Activated gamma-delta T cell (primary cell): ENCODE results near the gene ZNF454.

Experiments used
- DNase-seq: peaks from one replicate; lab custom pipeline; 2025; lab: John Stamatoyannopoulos, UW

ZNF454 gene

GRCh38 chr5:178993236-178993765 is 52.3 kb downstream of the ZNF454 start:
- DNase-seq, result no peak

- no peak for DNase-seq
Observed at GRCh38 chr5:178993955-178994579, 53.1 kb downstream of the ZNF454 start.

GRCh38 chr5:178994580-178995340 is 53.8 kb downstream of the ZNF454 start, which contains the start of gene GRM6:
GRM6 (minus strand) TSS chr5:178995320; CDS start chr5:178994944, 376 bp downstream.
- no peak for DNase-seq

GRCh38 chr5:178995341-178995690 is 54.3 kb downstream of the ZNF454 start:
- no peak for DNase-seq

GRCh38 chr5:178996156-178996555 is 55.2 kb downstream of the ZNF454 start:
- no peak for DNase-seq

- DNase-seq, result no peak
Observed at GRCh38 chr5:178997191-178997590, 56.2 kb downstream of the ZNF454 start.

- no peak for DNase-seq
Observed at GRCh38 chr5:178998441-178998840, 57.4 kb downstream of the ZNF454 start.

- DNase-seq, result no peak
Observed at GRCh38 chr5:179006564-179006963, 65.6 kb downstream of the ZNF454 start.

- DNase-seq, result no peak
Observed at GRCh38 chr5:179008667-179009066, 67.7 kb downstream of the ZNF454 start.
